GM12892 (cell line): Measurements from ENCODE around the gene CDC42SE2.

Experiments
- POLR2A ChIP-seq: IDR thresholded peaks from 2 replicates; pipeline ENCODE4 v1.6.1; 2011; ENCODE audit warnings: low read depth, low read length, control low read depth
- POLR2AphosphoS5 ChIP-seq: IDR thresholded peaks from 2 replicates; pipeline ENCODE4 v1.6.1; 2011; ENCODE audit warnings: low read depth, low read length, control low read depth
- TAF1 ChIP-seq: IDR thresholded peaks from 2 replicates; pipeline ENCODE4 v1.6.1; 2011; ENCODE audit warnings: low read depth, mild to moderate bottlenecking, control low read depth, low read length, borderline replicate concordance

- TF ChIP-seq TAF1 (no peak), POLR2AphosphoS5 (no peak), POLR2A (no peak)
Measured at GRCh38 chr5:131260895-131261294, 3.0 kb upstream of the CDC42SE2 start.
